H9 (cell line): ENCODE results near the gene PLXNA4. TPM values are rescaled to one million over a fixed set of nuclear protein-coding genes. Genes with fewer than 3 reads are reported as not detected.

ENCODE experiments used
- DNase-seq: peaks from one replicate; pipeline ENCODE4 v3.0.0-alpha.2; 2017
- H2AFZ ChIP-seq: one replicate; pipeline ENCODE4 v1.6.1; 2013; ENCODE audit warnings: mild to moderate bottlenecking, low read length, control low read depth, moderate library complexity
- H2AK5ac ChIP-seq: 2 replicates; pipeline ENCODE4 v1.6.1; 2013; ENCODE audit warnings: low read length, control low read depth, mixed read lengths; ENCODE audit not compliant: insufficient read length
- H2BK120ac ChIP-seq: one replicate; pipeline ENCODE4 v1.6.1; 2013; ENCODE audit warnings: low read depth, mild to moderate bottlenecking, low read length, control low read depth, inconsistent platforms; ENCODE audit not compliant: poor library complexity, severe bottlenecking
- H2BK12ac ChIP-seq: 2 replicates; pipeline ENCODE4 v1.6.1; 2013; ENCODE audit warnings: low read length, control low read depth, mixed read lengths, low read depth; ENCODE audit not compliant: insufficient read length
- H2BK15ac ChIP-seq: 2 replicates; pipeline ENCODE4 v1.6.1; 2013; ENCODE audit warnings: low read depth, low read length, control low read depth
- H2BK20ac ChIP-seq: one replicate; pipeline ENCODE4 v1.6.1; 2013; ENCODE audit warnings: low read depth, mild to moderate bottlenecking, low read length, control low read depth, inconsistent platforms; ENCODE audit not compliant: poor library complexity, severe bottlenecking
- H2BK5ac ChIP-seq: 2 replicates; pipeline ENCODE4 v1.6.1; 2013; ENCODE audit warnings: low read length, control low read depth, mixed read lengths; ENCODE audit not compliant: insufficient read length
- H3K14ac ChIP-seq: 2 replicates; pipeline ENCODE4 v1.6.1; 2013; ENCODE audit warnings: low read length, control low read depth; ENCODE audit not compliant: insufficient read depth
- H3K18ac ChIP-seq: 2 replicates; pipeline ENCODE4 v1.6.1; 2013; ENCODE audit warnings: low read depth, mild to moderate bottlenecking, mixed read lengths, low read length, control low read depth; ENCODE audit not compliant: insufficient read length
- H3K23ac ChIP-seq: 2 replicates; pipeline ENCODE4 v1.6.1; 2013; ENCODE audit warnings: low read length, control low read depth, mixed read lengths, low read depth; ENCODE audit not compliant: insufficient read length
- H3K23me2 ChIP-seq: 2 replicates; pipeline ENCODE4 v1.6.1; 2013; ENCODE audit warnings: low read depth, mild to moderate bottlenecking, mixed read lengths, low read length, control low read depth; ENCODE audit not compliant: insufficient read length, poor library complexity, severe bottlenecking
- H3K27ac ChIP-seq: 2 replicates; pipeline ENCODE4 v1.5.1; 2013; ENCODE audit warnings: low read length, control low read depth, mixed read lengths, low read depth; ENCODE audit not compliant: insufficient read length
- H3K27me3 ChIP-seq: 2 replicates; pipeline ENCODE4 v1.6.1; 2013; ENCODE audit warnings: low read length, control low read depth, inconsistent platforms; ENCODE audit not compliant: insufficient read depth
- H3K4ac ChIP-seq: 2 replicates; pipeline ENCODE4 v1.6.1; 2013; ENCODE audit warnings: low read depth, mild to moderate bottlenecking, control low read depth, inconsistent platforms, low read length, moderate library complexity
- H3K4me1 ChIP-seq: 2 replicates; pipeline ENCODE4 v1.6.1; 2013; ENCODE audit warnings: low read length, control low read depth, inconsistent platforms; ENCODE audit not compliant: insufficient read depth
- H3K4me2 ChIP-seq: 2 replicates; pipeline ENCODE4 v1.6.1; 2013; ENCODE audit warnings: low read length, control low read depth, mixed read lengths; ENCODE audit not compliant: insufficient read length, insufficient read depth
- H3K56ac ChIP-seq: 2 replicates; pipeline ENCODE4 v1.6.1; 2013; ENCODE audit warnings: low read depth, mild to moderate bottlenecking, mixed read lengths, low read length, control low read depth; ENCODE audit not compliant: insufficient read length
- H3K79me1 ChIP-seq: 2 replicates; pipeline ENCODE4 v1.6.1; 2013; ENCODE audit warnings: low read depth, mild to moderate bottlenecking, moderate library complexity, low read length, control low read depth, inconsistent platforms; ENCODE audit not compliant: insufficient read depth, poor library complexity, severe bottlenecking
- H3K79me2 ChIP-seq: 2 replicates; pipeline ENCODE4 v1.6.1; 2013; ENCODE audit warnings: low read length, control low read depth, inconsistent platforms; ENCODE audit not compliant: insufficient read depth
- H3K9ac ChIP-seq: 2 replicates; pipeline ENCODE4 v1.6.1; 2013; ENCODE audit warnings: low read length, control low read depth, mixed read lengths; ENCODE audit not compliant: insufficient read length; ENCODE audit errors: extremely low read depth
- H3K9me3 ChIP-seq: one replicate; pipeline ENCODE4 v1.6.1; 2013; ENCODE audit warnings: low read depth, low read length, inconsistent platforms; ENCODE audit not compliant: control insufficient read depth
- H3T11ph ChIP-seq: one replicate; pipeline ENCODE4 v1.6.1; 2013; ENCODE audit warnings: mild to moderate bottlenecking, low read length, control low read depth, inconsistent platforms
- H4K20me1 ChIP-seq: one replicate; pipeline ENCODE4 v1.6.1; 2013; ENCODE audit not compliant: control insufficient read depth, insufficient read length, insufficient read depth
- H4K5ac ChIP-seq: 2 replicates; pipeline ENCODE4 v1.6.1; 2013; ENCODE audit warnings: low read depth, mild to moderate bottlenecking, mixed read lengths, low read length, control low read depth; ENCODE audit not compliant: insufficient read length
- H4K8ac ChIP-seq: replicated peaks from 2 replicates; pipeline ENCODE4 v1.6.1; 2013; ENCODE audit warnings: low read length, control low read depth, mixed read lengths, low read depth; ENCODE audit not compliant: insufficient read length
- H4K91ac ChIP-seq: 2 replicates; pipeline ENCODE4 v1.6.1; 2013; ENCODE audit warnings: low read depth, mild to moderate bottlenecking, moderate library complexity, mixed read lengths, low read length, control low read depth; ENCODE audit not compliant: insufficient read length
- H3K27ac Mint-ChIP-seq, 3 experiments: 2 replicates in 2 of 3; 3 replicates in 1 of 3; pipeline ENCODE4 v1.8.0; 2020 to 2021; ENCODE audit warnings: mixed read lengths in 3 of 3, mild to moderate bottlenecking in 1 of 3, moderate library complexity in 1 of 3
- H3K27me3 Mint-ChIP-seq: 2 replicates; pipeline ENCODE4 v1.8.0; 2021; ENCODE audit warnings: low read depth, mild to moderate bottlenecking, moderate library complexity, mixed read lengths
- H3K36me3 Mint-ChIP-seq, 3 experiments: 2 replicates in 2 of 3; 3 replicates in 1 of 3; pipeline ENCODE4 v1.8.0; 2020 to 2021; ENCODE audit warnings: low read depth in 3 of 3, mixed read lengths in 3 of 3; ENCODE audit not compliant: insufficient read depth in 1 of 3
- H3K4me1 Mint-ChIP-seq, 2 experiments: 2 replicates each; pipeline ENCODE4 v1.8.0; 2020; ENCODE audit warnings: mixed read lengths in 2 of 2
- H3K4me3 Mint-ChIP-seq, 2 experiments: 2 replicates in 1 of 2; 3 replicates in 1 of 2; pipeline ENCODE4 v1.8.0; 2020 to 2021; ENCODE audit warnings: mild to moderate bottlenecking in 2 of 2, mixed read lengths in 2 of 2, moderate library complexity in 1 of 2
- H3K9me3 Mint-ChIP-seq, 2 experiments: 2 replicates in 1 of 2; 3 replicates in 1 of 2; pipeline ENCODE4 v1.8.0; 2020; ENCODE audit warnings: mild to moderate bottlenecking in 2 of 2, mixed read lengths in 2 of 2, moderate library complexity in 1 of 2
- WGBS: extraction: QIAGEN DNeasy Blood & Tissue Kit; methylation state at CpG from one replicate; pipeline ENCODE4 v1.1.7; 2013; ENCODE audit warnings: missing lambda C conversion rate, low lambda C conversion rate, mixed read lengths; ENCODE audit not compliant: insufficient read length; ENCODE audit errors: extremely low coverage; 5-methylcytosine and 5-hydroxymethylcytosine counted together
- total RNA-seq: library from RNA; stranded (reverse); gene quantifications from 2 replicates; pipeline ENCODE4 v1.2.1, GENCODE V29; 2021
- TF ChIP-seq, protein P1 (sequence below): fragments of 200-600 bp; sonication (generic); conservative IDR thresholded peaks from 3 replicates; pipeline ENCODE4 v1.8.0; 2021; ENCODE audit warnings: antibody characterized with exemption, mild to moderate bottlenecking

PLXNA4 gene
- total RNA-seq, 1 experiment from 2014 or later = 0.35 TPM

DNA sequence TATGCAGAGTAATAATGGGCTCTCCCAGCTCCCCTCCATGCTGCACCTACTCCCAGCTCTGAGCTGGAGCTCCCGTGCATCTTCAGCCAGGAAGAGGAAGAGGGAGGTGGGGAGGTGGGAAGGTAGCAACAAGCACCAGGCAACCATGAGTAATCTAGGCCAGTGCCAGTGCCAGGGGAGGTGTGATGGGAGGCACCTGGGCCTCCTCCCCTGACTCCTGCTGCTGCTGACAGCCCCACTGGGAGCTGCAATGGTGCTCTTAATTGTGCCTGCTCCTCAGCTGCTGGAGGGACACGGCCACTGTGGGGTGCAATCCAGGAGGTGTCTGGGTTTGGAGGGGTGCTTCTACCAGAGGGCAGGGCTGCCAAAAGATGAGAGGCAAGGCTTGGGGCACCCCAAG, 243.0 kb downstream of the PLXNA4 start:
- H3K18ac ChIP-seq = no peak overlapping the region
- no peak overlapping the region for H4K8ac ChIP-seq
- H2BK15ac ChIP-seq = no peak overlapping the region
- H2BK5ac ChIP-seq = no peak overlapping the region
- H2BK120ac ChIP-seq = no peak overlapping the region
- H3K4me3 Mint-ChIP-seq = no peak overlapping the region
- H3K27ac Mint-ChIP-seq = no peak overlapping the region
- no peaks in the 10 kb centered on the region for H4K20me1 ChIP-seq
- H3K79me1 ChIP-seq = no peaks in the 10 kb centered on the region
- H3K9me3 Mint-ChIP-seq = no peaks in the 10 kb centered on the region
- no peak overlapping the region for H3K4ac ChIP-seq
- WGBS = no CpG with 5 or more reads among the region's 2 CpGs
- no peak overlapping the region for H4K5ac ChIP-seq
- H2BK20ac ChIP-seq = no peak overlapping the region
- TF ChIP-seq, protein P1, sequence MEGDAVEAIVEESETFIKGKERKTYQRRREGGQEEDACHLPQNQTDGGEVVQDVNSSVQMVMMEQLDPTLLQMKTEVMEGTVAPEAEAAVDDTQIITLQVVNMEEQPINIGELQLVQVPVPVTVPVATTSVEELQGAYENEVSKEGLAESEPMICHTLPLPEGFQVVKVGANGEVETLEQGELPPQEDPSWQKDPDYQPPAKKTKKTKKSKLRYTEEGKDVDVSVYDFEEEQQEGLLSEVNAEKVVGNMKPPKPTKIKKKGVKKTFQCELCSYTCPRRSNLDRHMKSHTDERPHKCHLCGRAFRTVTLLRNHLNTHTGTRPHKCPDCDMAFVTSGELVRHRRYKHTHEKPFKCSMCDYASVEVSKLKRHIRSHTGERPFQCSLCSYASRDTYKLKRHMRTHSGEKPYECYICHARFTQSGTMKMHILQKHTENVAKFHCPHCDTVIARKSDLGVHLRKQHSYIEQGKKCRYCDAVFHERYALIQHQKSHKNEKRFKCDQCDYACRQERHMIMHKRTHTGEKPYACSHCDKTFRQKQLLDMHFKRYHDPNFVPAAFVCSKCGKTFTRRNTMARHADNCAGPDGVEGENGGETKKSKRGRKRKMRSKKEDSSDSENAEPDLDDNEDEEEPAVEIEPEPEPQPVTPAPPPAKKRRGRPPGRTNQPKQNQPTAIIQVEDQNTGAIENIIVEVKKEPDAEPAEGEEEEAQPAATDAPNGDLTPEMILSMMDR = no peak
- H2AK5ac ChIP-seq = no peak overlapping the region
- no peak overlapping the region for H3K23ac ChIP-seq
- H3K36me3 Mint-ChIP-seq = no peaks in the 10 kb centered on the region
- H3K27ac ChIP-seq = no peak overlapping the region
- H3K9me3 ChIP-seq = no peaks in the 10 kb centered on the region
- no peak overlapping the region for H3K9ac ChIP-seq
- H3K56ac ChIP-seq = no peak overlapping the region
- H3K27me3 Mint-ChIP-seq = peaks cover 15% of the 10 kb centered on the region
- no peak overlapping the region for H2BK12ac ChIP-seq
- no peaks in the 10 kb centered on the region for H3K4me1 ChIP-seq
- no peak overlapping the region for H3K4me2 ChIP-seq
- no peaks in the 10 kb centered on the region for H3K23me2 ChIP-seq
- H3K79me2 ChIP-seq = no peaks in the 10 kb centered on the region
- no peak overlapping the region for H2AFZ ChIP-seq
- no peak overlapping the region for H4K91ac ChIP-seq
- H3K27me3 ChIP-seq = no peaks in the 10 kb centered on the region
- DNase-seq = no peak
- H3T11ph ChIP-seq = no peak overlapping the region
- no peaks in the 10 kb centered on the region; a peak in 1 of 4 replicates for H3K4me1 Mint-ChIP-seq
- no peak overlapping the region for H3K14ac ChIP-seq
